Mucosa of rectum (tissue), 2 donors: Measurements from ENCODE around the gene DQX1.

ENCODE experiments used
- H3K27ac ChIP-seq, 2 donors: one replicate each; pipeline ENCODE4 v1.7.0; 2013; ENCODE audit warnings: inconsistent platforms in 2 of 2, low read depth in 2 of 2, low read length in 2 of 2
- H3K27me3 ChIP-seq, 2 donors: one replicate each; pipeline ENCODE4 v1.7.0; 2013; ENCODE audit warnings: low read length in 2 of 2; ENCODE audit not compliant: control insufficient read depth in 2 of 2, insufficient read depth in 2 of 2
- H3K36me3 ChIP-seq, 2 donors: one replicate each; pipeline ENCODE4 v1.7.0; 2013; ENCODE audit warnings: low read length in 2 of 2; ENCODE audit not compliant: control insufficient read depth in 2 of 2, insufficient read depth in 2 of 2
- H3K4me1 ChIP-seq, 2 donors: one replicate each; pipeline ENCODE4 v1.7.0; 2013; ENCODE audit warnings: low read length in 2 of 2, mild to moderate bottlenecking in 1 of 2; ENCODE audit not compliant: control insufficient read depth in 2 of 2, insufficient read depth in 2 of 2
- H3K4me3 ChIP-seq, 2 donors: one replicate each; pipeline ENCODE4 v1.7.0; 2013; ENCODE audit warnings: low read length in 2 of 2
- H3K9ac ChIP-seq, 2 donors: one replicate each; pipeline ENCODE4 v1.7.0; 2013; ENCODE audit warnings: low read length in 2 of 2, low read depth in 1 of 2, mild to moderate bottlenecking in 1 of 2
- H3K9me3 ChIP-seq, 2 donors: one replicate each; pipeline ENCODE4 v1.7.0; 2013; ENCODE audit warnings: low read length in 2 of 2; ENCODE audit not compliant: control insufficient read depth in 2 of 2
- donor health status: healthy.
- donor health status: Normal muscosa, but diverticular disease.

Gene DQX1

DNA sequence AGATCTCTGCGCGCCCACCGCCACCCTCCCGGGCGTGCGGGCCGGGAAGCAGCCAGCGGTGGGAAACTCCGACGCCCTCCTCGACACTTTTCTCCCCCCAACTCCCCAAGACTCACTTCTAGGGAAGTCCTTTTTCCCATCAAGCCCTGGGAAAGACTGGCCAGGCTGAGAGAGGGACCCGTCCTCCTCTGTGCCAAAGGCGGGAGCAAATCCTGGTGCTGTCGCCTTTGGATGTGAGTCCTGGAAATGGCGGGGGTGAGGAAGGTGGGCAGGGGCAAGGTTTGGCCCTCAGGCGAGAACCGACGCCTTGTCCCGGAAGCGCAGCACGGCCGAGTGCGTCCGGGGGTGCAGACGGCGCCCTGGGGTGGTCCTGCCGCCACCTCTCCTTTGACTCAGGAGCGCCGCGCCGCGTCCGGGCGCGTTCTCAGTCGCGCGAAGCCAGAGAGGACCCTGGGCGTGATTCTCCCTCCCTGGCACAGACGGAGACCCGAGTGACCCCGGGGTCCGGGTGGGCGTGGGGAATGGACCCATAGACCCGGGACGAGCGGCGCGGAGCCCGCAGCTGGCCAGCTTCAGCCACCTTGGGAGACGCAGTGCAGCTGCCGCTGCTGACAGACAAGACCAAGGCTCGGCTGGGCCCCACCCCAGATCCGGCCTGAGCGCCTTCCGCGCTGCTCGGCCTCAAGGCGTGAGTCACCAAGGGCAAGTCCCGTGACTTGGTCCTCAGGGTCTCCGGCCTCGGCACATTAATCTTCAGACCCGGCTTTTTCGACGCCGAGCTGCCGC is 23.1 kb downstream of the DQX1 start:
- Histone ChIP-seq H3K27me3 (peaks cover 14 to 24% of the 10 kb centered on the region in 2 donors), H3K9ac (peak overlapping the region; percentile 92 to 94), H3K9me3 (no peaks in the 10 kb centered on the region), H3K27ac (peak overlapping the region; percentile 86 to 91), H3K36me3 (peaks cover 7 to 12% of the 10 kb centered on the region in 2 donors), H3K4me1 (peaks cover 49 to 51% of the 10 kb centered on the region in 2 donors), H3K4me3 (peak overlapping the region; percentile 85 to 90)

GRCh38 chr2:74502147-74502719 is 23.8 kb downstream of the DQX1 start:
- peaks cover 54% of the 10 kb centered on the region in 2 donors for H3K4me1 ChIP-seq
- H3K36me3 ChIP-seq = peaks cover 7 to 12% of the 10 kb centered on the region in 2 donors
- peak overlapping the region; percentile 86 to 91 for H3K27ac ChIP-seq
- H3K9ac ChIP-seq = peak overlapping the region; percentile 92 to 94
- peaks cover 14 to 31% of the 10 kb centered on the region in 2 donors for H3K27me3 ChIP-seq
- H3K9me3 ChIP-seq = no peaks in the 10 kb centered on the region
- H3K4me3 ChIP-seq = peak overlapping the region; percentile 85 to 90

DNA sequence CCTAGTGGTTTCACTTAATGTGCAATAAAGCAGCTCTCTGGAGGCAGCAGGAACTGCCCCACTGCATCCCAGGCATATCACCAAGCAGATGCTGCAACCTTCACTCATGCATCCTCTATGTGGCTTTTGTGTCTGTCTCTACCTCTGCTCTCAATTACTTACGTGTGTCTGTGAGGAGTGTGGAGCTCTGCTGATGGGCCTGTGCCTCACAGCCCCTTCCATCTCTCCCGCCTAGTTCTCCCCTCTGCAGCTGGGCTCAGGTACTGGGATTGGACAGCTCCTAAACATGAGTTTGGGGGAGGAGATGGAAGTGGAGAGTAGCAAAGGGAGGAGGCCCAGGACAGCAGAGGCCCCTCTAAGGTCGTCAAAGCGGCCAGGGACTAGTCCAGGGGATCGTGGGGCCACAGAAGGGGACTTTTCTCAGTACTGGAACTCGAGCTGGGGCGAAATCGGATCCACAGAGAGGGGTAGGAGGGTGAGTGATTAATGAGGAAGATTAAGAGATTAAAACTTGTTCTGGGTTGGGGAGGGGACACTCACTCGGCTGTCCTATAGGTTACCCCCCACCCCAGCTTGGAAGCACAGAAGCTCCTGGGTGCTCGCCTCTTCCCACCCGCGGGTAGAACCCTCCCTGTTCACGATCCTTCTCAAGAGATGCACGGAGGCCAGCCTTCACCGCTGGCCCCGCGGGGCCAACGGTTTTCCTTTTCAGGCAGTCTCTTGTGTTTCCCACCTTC is 24.5 kb downstream of the DQX1 start:
- peaks cover 47 to 49% of the 10 kb centered on the region in 2 donors for H3K4me1 ChIP-seq
- H3K9ac ChIP-seq = no peak overlapping the region
- no peak overlapping the region for H3K27ac ChIP-seq
- no peaks in the 10 kb centered on the region for H3K9me3 ChIP-seq
- peak overlapping the region; percentile 85 to 90 for H3K4me3 ChIP-seq
- H3K36me3 ChIP-seq = peaks cover 7 to 12% of the 10 kb centered on the region in 2 donors
- peaks cover 14 to 34% of the 10 kb centered on the region in 2 donors for H3K27me3 ChIP-seq

- Histone ChIP-seq H3K4me3 (no peak overlapping the region), H3K27me3 (peaks cover 14 to 34% of the 10 kb centered on the region in 2 donors), H3K9ac (no peak overlapping the region), H3K4me1 (peaks cover 40 to 42% of the 10 kb centered on the region in 2 donors), H3K9me3 (no peaks in the 10 kb centered on the region), H3K27ac (no peak overlapping the region), H3K36me3 (peaks cover 3 to 6% of the 10 kb centered on the region in 2 donors)
These were observed 25.5 kb downstream of the DQX1 start for GRCh38 chr2:74500578-74500946.

- no peaks in the 10 kb centered on the region for H3K9me3 ChIP-seq
- peaks cover 0 to 1% of the 10 kb centered on the region in 2 donors for H3K36me3 ChIP-seq
- H3K9ac ChIP-seq = no peak overlapping the region
- H3K27ac ChIP-seq = no peak overlapping the region
- no peak overlapping the region for H3K4me3 ChIP-seq
- peaks cover 35 to 41% of the 10 kb centered on the region in 2 donors for H3K4me1 ChIP-seq
- peaks cover 14 to 34% of the 10 kb centered on the region in 2 donors for H3K27me3 ChIP-seq
These were observed 26.0 kb downstream of the DQX1 start for GRCh38 chr2:74499940-74500577.

DNA sequence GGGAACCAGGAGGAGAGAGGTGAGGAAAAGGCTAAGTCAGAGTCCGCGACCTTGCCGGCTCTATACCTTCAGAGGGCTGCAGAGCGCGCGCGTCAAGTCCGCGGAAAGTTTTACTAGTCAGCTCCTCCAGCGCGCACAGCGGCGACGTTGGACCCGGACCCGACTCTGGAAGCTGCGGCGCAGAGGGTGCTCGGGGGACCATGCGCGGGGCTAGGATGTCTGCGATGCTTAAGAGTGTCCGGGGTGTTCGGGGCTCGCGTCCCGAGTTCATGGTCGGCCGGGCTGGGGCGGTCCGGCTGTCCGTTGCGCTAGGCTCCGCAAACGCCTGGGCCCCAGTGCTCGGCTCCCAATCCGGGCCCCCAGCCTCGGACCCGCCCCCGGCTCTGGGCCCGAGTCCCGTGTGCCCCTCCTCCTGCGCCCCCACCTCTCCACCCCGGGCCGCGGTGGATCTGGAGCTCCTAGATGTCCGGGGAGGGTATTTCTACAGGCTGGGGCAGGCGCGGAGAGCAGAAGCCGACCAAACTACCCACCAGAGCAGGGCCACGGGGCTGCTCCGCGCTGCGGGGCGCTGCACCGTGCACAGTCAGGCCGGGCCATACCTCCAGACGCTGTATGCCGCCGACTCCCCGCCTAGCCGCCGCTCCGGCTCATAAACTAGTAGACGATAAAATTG is 26.6 kb downstream of the DQX1 start, which contains the start of gene LBX2:
Gene LBX2 (minus strand): TSS at position 337 of the 673 bp plus-strand sequence. CDS start 66 bp downstream, at position 271.
- peaks cover 35 to 41% of the 10 kb centered on the region in 2 donors for H3K4me1 ChIP-seq
- no peaks in the 10 kb centered on the region for H3K9me3 ChIP-seq
- no peak within 1 kb of the TSS for H3K27ac ChIP-seq
- H3K36me3 ChIP-seq = no peaks in the 10 kb centered on the region
- peak within 1 kb of the TSS; percentile 63 to 73 for H3K4me3 ChIP-seq
- H3K9ac ChIP-seq = peak within 1 kb of the TSS in 1 of 2 donors; percentile 33
- peaks cover 14 to 34% of the 10 kb centered on the region in 2 donors for H3K27me3 ChIP-seq

DNA sequence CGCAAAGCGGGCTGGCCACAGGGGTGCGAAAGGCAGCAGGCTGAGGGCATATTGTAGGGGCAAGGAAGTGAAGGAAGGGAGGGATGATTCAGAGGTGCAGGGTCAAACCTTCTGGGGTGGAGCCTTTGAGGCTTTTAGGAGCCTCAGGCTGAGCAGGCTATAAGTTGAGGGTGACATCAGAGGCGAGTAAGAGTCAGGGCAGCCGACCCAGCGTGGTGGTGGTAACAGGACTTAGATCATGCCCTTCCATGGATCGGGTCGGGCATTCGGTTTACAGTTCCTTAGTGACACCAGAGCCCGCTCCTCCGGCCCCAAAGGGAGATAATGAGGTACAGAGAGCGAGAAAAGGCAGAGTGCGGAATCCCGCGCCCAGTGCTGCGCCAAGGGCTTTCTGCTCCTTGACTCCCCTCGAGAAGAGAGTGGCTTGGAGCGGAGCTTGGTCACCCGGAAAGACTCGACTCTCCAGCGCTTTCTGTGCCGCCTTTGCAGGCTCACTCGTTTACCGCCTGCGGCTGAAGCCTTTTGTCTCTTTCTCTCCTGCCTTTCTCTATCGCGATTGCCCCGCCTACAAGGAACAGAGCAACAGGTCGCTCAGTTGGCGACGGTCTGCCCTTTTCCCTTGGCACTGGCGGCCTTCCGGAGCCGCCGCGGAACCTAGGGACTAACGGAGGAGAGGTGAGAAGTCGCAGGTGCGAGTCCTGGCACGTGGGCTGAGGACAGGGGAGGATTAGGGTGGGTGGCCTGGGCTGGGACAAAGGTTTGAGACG is 27.3 kb downstream of the DQX1 start:
- Histone ChIP-seq H3K27me3 (peaks cover 14 to 34% of the 10 kb centered on the region in 2 donors), H3K36me3 (peaks cover under 1 to 2% of the 10 kb centered on the region in 2 donors), H3K9ac (peak overlapping the region in 1 of 2 donors; percentile 33), H3K9me3 (no peaks in the 10 kb centered on the region), H3K4me1 (peaks cover 29 to 36% of the 10 kb centered on the region in 2 donors), H3K27ac (no peak overlapping the region), H3K4me3 (peak overlapping the region; percentile 63 to 73)

- peak overlapping the region; percentile 26 to 33 for H3K9ac ChIP-seq
- peak overlapping the region; percentile 63 to 73 for H3K4me3 ChIP-seq
- peaks cover 14 to 34% of the 10 kb centered on the region in 2 donors for H3K27me3 ChIP-seq
- H3K27ac ChIP-seq = no peak overlapping the region
- no peaks in the 10 kb centered on the region for H3K9me3 ChIP-seq
- H3K4me1 ChIP-seq = peaks cover 25 to 30% of the 10 kb centered on the region in 2 donors
- H3K36me3 ChIP-seq = peaks cover 8 to 9% of the 10 kb centered on the region in 2 donors
These were observed 28.1 kb downstream of the DQX1 start for GRCh38 chr2:74497777-74498499.
